Limb (tissue), 2 donors: ENCODE results near the gene SERINC5.

Source experiments
- DNase-seq, 2 donors: peaks; one replicate each; pipeline ENCODE4 v3.0.0-alpha.2; 2016; ENCODE audit errors: extremely low spot score in 2 of 2

Gene SERINC5

GRCh38 chr5:80254767-80255430 lies 949 bp downstream of the SERINC5 start:
- peak; percentile 21 to 38 for DNase-seq

- no peak for DNase-seq
Observed at GRCh38 chr5:80251636-80252035, 4.2 kb downstream of the SERINC5 start.

GRCh38 chr5:80250801-80251200 lies 5.0 kb downstream of the SERINC5 start:
- DNase-seq = no peak

GRCh38 chr5:80249901-80250300 lies 5.9 kb downstream of the SERINC5 start:
- no peak for DNase-seq

- DNase-seq = no peak
Observed at GRCh38 chr5:80248378-80248777, 7.5 kb downstream of the SERINC5 start.

- DNase-seq = no peak
Observed at GRCh38 chr5:80246995-80247729, 8.7 kb downstream of the SERINC5 start.

GRCh38 chr5:80246001-80246758 lies 9.7 kb downstream of the SERINC5 start:
- peak in 1 of 2 donors; percentile 60 for DNase-seq

GRCh38 chr5:80243567-80243966 lies 12.3 kb downstream of the SERINC5 start:
- DNase-seq = no peak

- no peak for DNase-seq
Observed at GRCh38 chr5:80242849-80243248, 13.0 kb downstream of the SERINC5 start.

GRCh38 chr5:80240368-80240986 lies 15.4 kb downstream of the SERINC5 start:
- no peak for DNase-seq

- DNase-seq = peak in 1 of 2 donors; percentile 21
Observed at GRCh38 chr5:80239680-80240367, 16.0 kb downstream of the SERINC5 start.

GRCh38 chr5:80238778-80239679 lies 16.8 kb downstream of the SERINC5 start:
- DNase-seq = peak; percentile 66 to 74

GRCh38 chr5:80238097-80238496 lies 17.8 kb downstream of the SERINC5 start:
- DNase-seq = no peak

- no peak for DNase-seq
Observed at GRCh38 chr5:80237243-80237642, 18.6 kb downstream of the SERINC5 start.

- no peak for DNase-seq
Observed at GRCh38 chr5:80234116-80234948, 21.5 kb downstream of the SERINC5 start.

GRCh38 chr5:80231693-80232092 lies 24.2 kb downstream of the SERINC5 start:
- DNase-seq = no peak

GRCh38 chr5:80231243-80231642 lies 24.6 kb downstream of the SERINC5 start:
- no peak for DNase-seq

GRCh38 chr5:80230269-80230992 lies 25.4 kb downstream of the SERINC5 start:
- DNase-seq = no peak

- no peak for DNase-seq
Observed at GRCh38 chr5:80229902-80230255, 26.0 kb downstream of the SERINC5 start.
